Neural cell (in vitro differentiated cells): ENCODE measurements around the gene ACTRT2. TPM values are rescaled to one million over a fixed set of nuclear protein-coding genes. Genes with fewer than 3 reads are reported as not detected.

Experiments
- H2AFZ ChIP-seq: fragments of 200-600, 300-800 bp; sonication (generic), shearing (Covaris generic); 2 replicates; pipeline ENCODE4 v1.6.0; 2014; ENCODE audit warnings: low read depth, mild to moderate bottlenecking, antibody characterized with exemption, low read length, moderate library complexity
- H3F3A ChIP-seq: fragments of 200-600 bp; shearing (Covaris generic); 2 replicates; pipeline ENCODE4 v1.6.1; 2016; ENCODE audit warnings: mild to moderate bottlenecking, moderate library complexity, mixed read lengths, antibody characterized with exemption, low read length; ENCODE audit not compliant: insufficient read depth, poor library complexity, severe bottlenecking
- H3K27ac ChIP-seq: fragments of 200-600, 300-800 bp; sonication (generic), shearing (Covaris generic); 2 replicates; pipeline ENCODE4 v1.5.1; 2014; ENCODE audit warnings: mild to moderate bottlenecking, low read length, moderate library complexity
- H3K27me3 ChIP-seq: fragments of 300-800, 200-600 bp; sonication (generic), shearing (Covaris generic); 2 replicates; pipeline ENCODE4 v1.6.0; 2014; ENCODE audit warnings: mild to moderate bottlenecking, low read depth, low read length, moderate library complexity; ENCODE audit not compliant: insufficient read depth
- H3K36me3 ChIP-seq: fragments of 300-800, 200-600 bp; sonication (generic), shearing (Covaris generic); 2 replicates; pipeline ENCODE4 v1.5.1; 2014; ENCODE audit warnings: mild to moderate bottlenecking, antibody characterized with exemption, low read length, moderate library complexity; ENCODE audit not compliant: insufficient read depth
- H3K4me2 ChIP-seq: fragments of 300-800, 200-600 bp; sonication (generic), shearing (Covaris generic); 2 replicates; pipeline ENCODE4 v1.6.0; 2014; ENCODE audit warnings: mild to moderate bottlenecking, low read length
- H3K4me3 ChIP-seq: fragments of 300-800, 200-600 bp; sonication (generic), shearing (Covaris generic); 2 replicates; pipeline ENCODE4 v1.5.1; 2014; ENCODE audit warnings: mild to moderate bottlenecking, low read length, moderate library complexity
- H3K79me2 ChIP-seq: fragments of 200-600 bp; shearing (Covaris generic); replicated peaks from 2 replicates; pipeline ENCODE4 v1.6.0; 2014; ENCODE audit warnings: mild to moderate bottlenecking, low read length, moderate library complexity; ENCODE audit not compliant: insufficient read depth
- H3K9ac ChIP-seq: fragments of 300-800, 200-600 bp; sonication (generic), shearing (Covaris generic); 2 replicates; pipeline ENCODE4 v1.6.1; 2016; ENCODE audit warnings: mild to moderate bottlenecking, low read length, mixed read lengths
- H3K9me2 ChIP-seq: fragments of 200-600 bp; shearing (Covaris generic); 2 replicates; pipeline ENCODE4 v1.6.1; 2016; ENCODE audit warnings: mild to moderate bottlenecking, low read length, mixed read lengths; ENCODE audit not compliant: insufficient read depth
- H3K9me3 ChIP-seq: fragments of 200-600, 300-800 bp; sonication (generic), shearing (Covaris generic); 2 replicates; pipeline ENCODE4 v1.6.1; 2016; ENCODE audit warnings: mild to moderate bottlenecking, mixed run types, low read length, moderate library complexity, mixed read lengths
- H4K20me1 ChIP-seq: fragments of 200-600 bp; shearing (Covaris generic); 2 replicates; pipeline ENCODE4 v1.6.1; 2016; ENCODE audit warnings: mild to moderate bottlenecking, mixed run types; ENCODE audit not compliant: insufficient read depth
- EP300 ChIP-seq: fragments of 450-650 bp; conservative IDR thresholded peaks from 2 replicates; pipeline ENCODE4 v1.6.1; 2014; ENCODE audit warnings: antibody characterized with exemption, mild to moderate bottlenecking, moderate library complexity; ENCODE audit not compliant: poor library complexity, severe bottlenecking
- EZH2 ChIP-seq: fragments of 200-600, 300-800 bp; shearing (Covaris generic), sonication (generic); IDR thresholded peaks from 2 replicates; pipeline ENCODE4 v1.6.1; 2014; ENCODE audit warnings: antibody characterized with exemption, low read length, borderline replicate concordance, mild to moderate bottlenecking; ENCODE audit not compliant: insufficient read depth, poor library complexity, severe bottlenecking
- MXI1 ChIP-seq: fragments of 450-650 bp; conservative IDR thresholded peaks from 2 replicates; pipeline ENCODE4 v1.6.1; 2014; ENCODE audit warnings: antibody characterized with exemption, mild to moderate bottlenecking; ENCODE audit not compliant: poor library complexity, severe bottlenecking
- POLR2AphosphoS5 ChIP-seq: IDR thresholded peaks from 2 replicates; pipeline ENCODE4 v1.6.1; 2012
- RAD21 ChIP-seq: fragments of 450-650 bp; conservative IDR thresholded peaks from 2 replicates; pipeline ENCODE4 v1.6.1; 2014; ENCODE audit warnings: antibody characterized with exemption, mild to moderate bottlenecking, moderate library complexity
- SMC3 ChIP-seq: fragments of 450-650 bp; conservative IDR thresholded peaks from 2 replicates; pipeline ENCODE4 v1.6.1; 2014; ENCODE audit warnings: antibody characterized with exemption, mild to moderate bottlenecking, moderate library complexity; ENCODE audit not compliant: poor library complexity
- TAF1 ChIP-seq: IDR thresholded peaks from 2 replicates; pipeline ENCODE4 v1.6.1; 2012; ENCODE audit warnings: low read depth
- polyA plus RNA-seq: library from polyadenylated mRNA; depleted of rRNA; stranded (reverse); fragments of >200 nt; gene quantifications from 2 replicates; pipeline ENCODE4 v1.2.3, GENCODE V29; 2014
- TF ChIP-seq, protein P1 (sequence below): IDR thresholded peaks from 2 replicates; pipeline ENCODE4 v1.6.1; 2012; ENCODE audit warnings: borderline replicate concordance
- TF ChIP-seq, protein P2 (sequence below): fragments of 450-650 bp; IDR thresholded peaks from 2 replicates; pipeline ENCODE4 v1.5.1; 2014; ENCODE audit warnings: antibody characterized with exemption, mild to moderate bottlenecking, moderate library complexity; ENCODE audit not compliant: poor library complexity, severe bottlenecking

ACTRT2 gene
- polyA plus RNA-seq, 1 donor from 2014 or later = not detected

DNA sequence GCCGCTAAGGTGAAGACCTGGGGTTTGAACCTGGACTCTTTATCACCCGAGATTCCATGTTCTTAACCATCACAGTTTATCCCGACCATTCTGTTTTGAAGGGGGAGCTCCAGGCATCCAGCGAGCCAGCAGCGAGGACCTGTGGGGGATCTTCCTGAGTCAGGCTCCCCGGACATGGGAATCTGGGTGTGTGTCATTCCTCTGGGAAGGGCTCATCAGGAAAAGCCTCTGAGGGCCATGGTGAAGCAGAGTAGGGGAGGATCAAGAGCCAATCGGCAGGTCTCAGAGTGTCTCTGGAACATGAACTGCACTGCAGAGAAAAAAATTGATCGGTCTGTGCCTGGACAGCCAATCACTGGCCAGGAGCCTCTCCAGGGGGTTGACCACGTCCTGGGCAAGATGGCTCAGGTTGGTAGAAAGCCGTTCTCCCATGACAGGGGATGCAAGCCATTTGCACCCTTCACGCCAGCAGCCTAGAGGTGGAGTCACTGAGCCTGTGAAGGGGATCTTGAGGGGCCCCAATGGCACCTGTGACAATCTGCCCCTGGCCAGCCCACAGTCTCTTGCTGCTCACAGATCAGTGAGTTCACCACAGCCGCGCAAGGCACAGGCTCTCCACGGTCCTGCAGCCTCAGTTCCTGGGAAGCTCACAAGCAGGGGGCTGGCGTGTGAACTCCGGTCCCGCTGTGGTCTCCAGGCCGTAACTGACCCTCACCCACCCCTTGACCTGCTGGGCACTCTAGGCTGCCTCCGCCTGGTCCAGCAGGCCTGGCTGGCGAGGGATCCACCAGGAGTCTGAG is 20.4 kb upstream of the ACTRT2 start:
- Histone ChIP-seq H2AFZ (no peak overlapping the region), H3K27ac (no peak overlapping the region), H3K9me3 (no peaks in the 10 kb centered on the region), H3K79me2 (no peaks in the 10 kb centered on the region), H3K9ac (no peak overlapping the region), H3K36me3 (no peaks in the 10 kb centered on the region), H3K4me3 (no peak overlapping the region), H3K9me2 (no peaks in the 10 kb centered on the region), H3K4me2 (no peak overlapping the region), H3F3A (no peaks in the 10 kb centered on the region), H3K27me3 (no peaks in the 10 kb centered on the region), H4K20me1 (no peaks in the 10 kb centered on the region)
- TF ChIP-seq EP300 (no peak), RAD21 (no peak), MXI1 (no peak), EZH2 (no peak), SMC3 (no peak), POLR2AphosphoS5 (no peak), TAF1 (no peak)
- TF ChIP-seq, protein P1, sequence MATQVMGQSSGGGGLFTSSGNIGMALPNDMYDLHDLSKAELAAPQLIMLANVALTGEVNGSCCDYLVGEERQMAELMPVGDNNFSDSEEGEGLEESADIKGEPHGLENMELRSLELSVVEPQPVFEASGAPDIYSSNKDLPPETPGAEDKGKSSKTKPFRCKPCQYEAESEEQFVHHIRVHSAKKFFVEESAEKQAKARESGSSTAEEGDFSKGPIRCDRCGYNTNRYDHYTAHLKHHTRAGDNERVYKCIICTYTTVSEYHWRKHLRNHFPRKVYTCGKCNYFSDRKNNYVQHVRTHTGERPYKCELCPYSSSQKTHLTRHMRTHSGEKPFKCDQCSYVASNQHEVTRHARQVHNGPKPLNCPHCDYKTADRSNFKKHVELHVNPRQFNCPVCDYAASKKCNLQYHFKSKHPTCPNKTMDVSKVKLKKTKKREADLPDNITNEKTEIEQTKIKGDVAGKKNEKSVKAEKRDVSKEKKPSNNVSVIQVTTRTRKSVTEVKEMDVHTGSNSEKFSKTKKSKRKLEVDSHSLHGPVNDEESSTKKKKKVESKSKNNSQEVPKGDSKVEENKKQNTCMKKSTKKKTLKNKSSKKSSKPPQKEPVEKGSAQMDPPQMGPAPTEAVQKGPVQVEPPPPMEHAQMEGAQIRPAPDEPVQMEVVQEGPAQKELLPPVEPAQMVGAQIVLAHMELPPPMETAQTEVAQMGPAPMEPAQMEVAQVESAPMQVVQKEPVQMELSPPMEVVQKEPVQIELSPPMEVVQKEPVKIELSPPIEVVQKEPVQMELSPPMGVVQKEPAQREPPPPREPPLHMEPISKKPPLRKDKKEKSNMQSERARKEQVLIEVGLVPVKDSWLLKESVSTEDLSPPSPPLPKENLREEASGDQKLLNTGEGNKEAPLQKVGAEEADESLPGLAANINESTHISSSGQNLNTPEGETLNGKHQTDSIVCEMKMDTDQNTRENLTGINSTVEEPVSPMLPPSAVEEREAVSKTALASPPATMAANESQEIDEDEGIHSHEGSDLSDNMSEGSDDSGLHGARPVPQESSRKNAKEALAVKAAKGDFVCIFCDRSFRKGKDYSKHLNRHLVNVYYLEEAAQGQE = no peak
- TF ChIP-seq, protein P2, sequence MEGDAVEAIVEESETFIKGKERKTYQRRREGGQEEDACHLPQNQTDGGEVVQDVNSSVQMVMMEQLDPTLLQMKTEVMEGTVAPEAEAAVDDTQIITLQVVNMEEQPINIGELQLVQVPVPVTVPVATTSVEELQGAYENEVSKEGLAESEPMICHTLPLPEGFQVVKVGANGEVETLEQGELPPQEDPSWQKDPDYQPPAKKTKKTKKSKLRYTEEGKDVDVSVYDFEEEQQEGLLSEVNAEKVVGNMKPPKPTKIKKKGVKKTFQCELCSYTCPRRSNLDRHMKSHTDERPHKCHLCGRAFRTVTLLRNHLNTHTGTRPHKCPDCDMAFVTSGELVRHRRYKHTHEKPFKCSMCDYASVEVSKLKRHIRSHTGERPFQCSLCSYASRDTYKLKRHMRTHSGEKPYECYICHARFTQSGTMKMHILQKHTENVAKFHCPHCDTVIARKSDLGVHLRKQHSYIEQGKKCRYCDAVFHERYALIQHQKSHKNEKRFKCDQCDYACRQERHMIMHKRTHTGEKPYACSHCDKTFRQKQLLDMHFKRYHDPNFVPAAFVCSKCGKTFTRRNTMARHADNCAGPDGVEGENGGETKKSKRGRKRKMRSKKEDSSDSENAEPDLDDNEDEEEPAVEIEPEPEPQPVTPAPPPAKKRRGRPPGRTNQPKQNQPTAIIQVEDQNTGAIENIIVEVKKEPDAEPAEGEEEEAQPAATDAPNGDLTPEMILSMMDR = no peak

DNA sequence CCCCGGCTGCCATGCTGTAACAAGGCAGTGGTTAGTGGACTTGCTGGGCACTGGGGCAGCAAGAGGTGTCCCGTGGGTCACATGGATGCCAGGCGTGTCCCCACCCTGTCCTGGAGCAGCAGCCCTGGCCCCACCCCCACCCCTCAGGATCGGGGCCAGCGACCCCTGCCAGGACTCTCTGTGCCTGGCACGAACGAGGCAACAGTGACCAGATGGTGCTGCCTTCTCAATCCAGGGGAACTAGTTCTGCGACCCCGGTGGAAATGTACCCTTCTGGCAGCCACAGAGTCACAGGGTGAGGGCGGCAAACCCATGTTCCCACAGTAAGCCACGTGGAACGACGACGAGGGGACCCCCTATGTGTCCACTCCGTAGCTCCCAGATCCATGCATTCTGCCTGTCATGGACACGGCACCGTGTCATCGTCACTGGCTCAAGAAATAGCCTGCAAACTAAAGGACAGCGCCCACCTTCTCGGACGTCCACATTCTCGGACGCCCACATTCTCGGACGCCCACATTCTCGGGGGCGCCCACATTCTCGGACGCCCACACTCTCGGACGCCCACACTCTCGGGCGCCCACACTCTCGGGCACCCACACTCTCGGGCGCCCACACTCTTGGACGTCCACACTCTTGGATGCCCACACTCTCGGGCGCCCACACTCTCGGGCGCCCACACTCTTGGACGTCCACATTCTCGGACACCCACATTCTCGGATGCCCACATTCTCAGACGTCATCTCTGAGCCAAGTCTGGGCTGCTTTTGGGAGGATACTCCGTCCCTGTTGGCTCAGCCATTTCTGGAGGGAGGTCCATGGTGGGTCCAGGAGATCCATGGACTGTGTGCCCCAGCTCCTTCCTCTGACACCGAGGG is 19.6 kb upstream of the ACTRT2 start:
- no peaks in the 10 kb centered on the region for H3K36me3 ChIP-seq
- H3K4me3 ChIP-seq = no peak overlapping the region
- H3K79me2 ChIP-seq = no peaks in the 10 kb centered on the region
- no peaks in the 10 kb centered on the region for H3K27me3 ChIP-seq
- no peak overlapping the region for H3K4me2 ChIP-seq
- TF ChIP-seq POLR2AphosphoS5 (no peak), EZH2 (no peak), SMC3 (no peak), RAD21 (no peak), TAF1 (no peak), MXI1 (no peak), EP300 (no peak)
- TF ChIP-seq, protein P2 = no peak
- TF ChIP-seq, protein P1 = no peak
- no peaks in the 10 kb centered on the region for H4K20me1 ChIP-seq
- H3K9me2 ChIP-seq = no peaks in the 10 kb centered on the region
- no peak overlapping the region for H3K27ac ChIP-seq
- H3F3A ChIP-seq = no peaks in the 10 kb centered on the region
- H3K9me3 ChIP-seq = no peaks in the 10 kb centered on the region
- no peak overlapping the region for H3K9ac ChIP-seq
- H2AFZ ChIP-seq = no peak overlapping the region
